IMR-90 (cell line): ENCODE data around the gene KRT71.

Experiments
- BHLHE40 ChIP-seq: fragments of 150-350 bp; IDR thresholded peaks from 2 replicates; pipeline ENCODE4 v1.6.1; 2016; ENCODE audit warnings: mild to moderate bottlenecking, low read depth, low read length
- FOS ChIP-seq: fragments of 150-350 bp; IDR thresholded peaks from 2 replicates; pipeline ENCODE4 v1.6.1; 2016; ENCODE audit warnings: low read depth, low read length
- MAFK ChIP-seq: IDR thresholded peaks from 2 replicates; pipeline ENCODE4 v1.6.1; 2012; ENCODE audit warnings: low read depth, low read length, improper control_type of control experiment
- MXI1 ChIP-seq: IDR thresholded peaks from 2 replicates; pipeline ENCODE4 v1.6.1; 2012; ENCODE audit warnings: low read depth, mild to moderate bottlenecking, low read length, moderate library complexity, borderline replicate concordance
- POLR2A ChIP-seq: IDR thresholded peaks from 2 replicates; pipeline ENCODE4 v1.6.1; 2012; ENCODE audit warnings: mild to moderate bottlenecking, low read depth, low read length
- RAD21 ChIP-seq: IDR thresholded peaks from 2 replicates; pipeline ENCODE4 v1.6.1; 2012; ENCODE audit warnings: low read length, improper control_type of control experiment
- RCOR1 ChIP-seq: IDR thresholded peaks from 2 replicates; pipeline ENCODE4 v1.6.1; 2012; ENCODE audit warnings: mild to moderate bottlenecking, low read length, improper control_type of control experiment; ENCODE audit not compliant: insufficient replicate concordance
- TF ChIP-seq, protein P1 (sequence below): conservative IDR thresholded peaks from 2 replicates; pipeline ENCODE4 v1.5.1; 2012; ENCODE audit warnings: mild to moderate bottlenecking, low read depth, low read length, improper control_type of control experiment
- TF ChIP-seq, protein P2 (sequence below): fragments of 150-350 bp; IDR thresholded peaks from 2 replicates; pipeline ENCODE4 v1.6.1; 2016; ENCODE audit warnings: low read depth, mild to moderate bottlenecking, low read length, moderate library complexity, borderline replicate concordance
- TF ChIP-seq, protein P3 (sequence below): fragments of 150-350 bp; IDR thresholded peaks from 2 replicates; pipeline ENCODE4 v1.6.1; 2017; ENCODE audit warnings: mild to moderate bottlenecking, antibody characterized with exemption, low read length, low read depth

DNA sequence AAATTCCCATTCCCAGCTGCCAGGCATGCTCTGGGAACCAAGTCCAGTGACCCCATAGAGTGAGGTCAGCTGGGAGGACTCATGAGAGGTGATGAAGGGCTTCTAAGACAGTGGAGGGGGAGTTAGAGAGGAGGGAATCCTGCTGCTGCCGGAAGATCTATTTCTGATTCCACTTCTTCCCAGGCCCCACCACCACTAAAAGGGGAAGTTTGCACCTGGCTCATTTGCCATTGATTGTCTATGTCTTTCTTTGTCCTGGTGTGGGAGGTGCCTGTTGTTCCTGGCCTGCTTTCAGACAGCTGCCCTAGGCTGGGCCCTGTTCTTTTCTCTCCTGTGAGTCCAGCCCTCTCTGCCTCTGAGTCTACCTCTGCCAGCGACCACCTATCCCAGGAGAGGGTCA lies 56.9 kb downstream of the KRT71 start:
- TF ChIP-seq, protein P1, sequence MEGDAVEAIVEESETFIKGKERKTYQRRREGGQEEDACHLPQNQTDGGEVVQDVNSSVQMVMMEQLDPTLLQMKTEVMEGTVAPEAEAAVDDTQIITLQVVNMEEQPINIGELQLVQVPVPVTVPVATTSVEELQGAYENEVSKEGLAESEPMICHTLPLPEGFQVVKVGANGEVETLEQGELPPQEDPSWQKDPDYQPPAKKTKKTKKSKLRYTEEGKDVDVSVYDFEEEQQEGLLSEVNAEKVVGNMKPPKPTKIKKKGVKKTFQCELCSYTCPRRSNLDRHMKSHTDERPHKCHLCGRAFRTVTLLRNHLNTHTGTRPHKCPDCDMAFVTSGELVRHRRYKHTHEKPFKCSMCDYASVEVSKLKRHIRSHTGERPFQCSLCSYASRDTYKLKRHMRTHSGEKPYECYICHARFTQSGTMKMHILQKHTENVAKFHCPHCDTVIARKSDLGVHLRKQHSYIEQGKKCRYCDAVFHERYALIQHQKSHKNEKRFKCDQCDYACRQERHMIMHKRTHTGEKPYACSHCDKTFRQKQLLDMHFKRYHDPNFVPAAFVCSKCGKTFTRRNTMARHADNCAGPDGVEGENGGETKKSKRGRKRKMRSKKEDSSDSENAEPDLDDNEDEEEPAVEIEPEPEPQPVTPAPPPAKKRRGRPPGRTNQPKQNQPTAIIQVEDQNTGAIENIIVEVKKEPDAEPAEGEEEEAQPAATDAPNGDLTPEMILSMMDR, result no peak
- TF ChIP-seq POLR2A (no peak), MAFK (no peak), MXI1 (no peak), RAD21 (no peak), FOS (no peak), BHLHE40 (no peak), RCOR1 (no peak)
- TF ChIP-seq, protein P2, sequence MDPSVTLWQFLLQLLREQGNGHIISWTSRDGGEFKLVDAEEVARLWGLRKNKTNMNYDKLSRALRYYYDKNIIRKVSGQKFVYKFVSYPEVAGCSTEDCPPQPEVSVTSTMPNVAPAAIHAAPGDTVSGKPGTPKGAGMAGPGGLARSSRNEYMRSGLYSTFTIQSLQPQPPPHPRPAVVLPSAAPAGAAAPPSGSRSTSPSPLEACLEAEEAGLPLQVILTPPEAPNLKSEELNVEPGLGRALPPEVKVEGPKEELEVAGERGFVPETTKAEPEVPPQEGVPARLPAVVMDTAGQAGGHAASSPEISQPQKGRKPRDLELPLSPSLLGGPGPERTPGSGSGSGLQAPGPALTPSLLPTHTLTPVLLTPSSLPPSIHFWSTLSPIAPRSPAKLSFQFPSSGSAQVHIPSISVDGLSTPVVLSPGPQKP, result no peak
- TF ChIP-seq, protein P3, sequence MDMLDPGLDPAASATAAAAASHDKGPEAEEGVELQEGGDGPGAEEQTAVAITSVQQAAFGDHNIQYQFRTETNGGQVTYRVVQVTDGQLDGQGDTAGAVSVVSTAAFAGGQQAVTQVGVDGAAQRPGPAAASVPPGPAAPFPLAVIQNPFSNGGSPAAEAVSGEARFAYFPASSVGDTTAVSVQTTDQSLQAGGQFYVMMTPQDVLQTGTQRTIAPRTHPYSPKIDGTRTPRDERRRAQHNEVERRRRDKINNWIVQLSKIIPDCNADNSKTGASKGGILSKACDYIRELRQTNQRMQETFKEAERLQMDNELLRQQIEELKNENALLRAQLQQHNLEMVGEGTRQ, result no peak
